HuH-7.5 (cell line): ENCODE measurements around the gene CLPTM1L.
"Not testable (repeated sequence)": the region's sequence is repeated elsewhere in the genome, so short reads cannot be mapped to it uniquely, and the experiment has no call there.

Experiments
- DNase-seq: peaks from one replicate; pipeline ENCODE4 v3.0.0; 2011; ENCODE audit warnings: low spot score

CLPTM1L gene

GRCh38 chr5:1380011-1380817, 35.3 kb upstream of the CLPTM1L start:
- no peak for DNase-seq

- no peak for DNase-seq
Observed at GRCh38 chr5:1378866-1379659, 34.2 kb upstream of the CLPTM1L start.

GRCh38 chr5:1378096-1378495, 33.2 kb upstream of the CLPTM1L start:
- no peak for DNase-seq

DNA sequence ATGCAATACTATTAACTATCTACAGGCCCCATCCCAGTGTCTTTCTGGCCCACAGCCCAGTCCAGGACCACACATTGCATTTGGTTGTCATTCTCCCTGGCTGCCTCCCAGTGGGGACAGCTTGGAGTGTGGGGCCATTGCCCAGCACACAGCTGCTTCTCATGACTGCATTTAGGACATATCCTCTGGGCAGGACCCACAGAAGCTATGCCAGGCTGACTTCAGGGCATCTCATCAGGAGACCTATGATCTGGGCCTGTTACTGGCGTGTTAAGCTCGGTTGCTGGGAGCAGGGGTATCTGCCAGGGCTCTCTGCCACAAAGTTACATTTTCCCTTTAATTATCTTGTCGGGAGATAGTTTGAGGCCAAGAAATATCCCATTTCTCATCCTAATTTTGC, 32.1 kb upstream of the CLPTM1L start:
- no peak for DNase-seq

DNA sequence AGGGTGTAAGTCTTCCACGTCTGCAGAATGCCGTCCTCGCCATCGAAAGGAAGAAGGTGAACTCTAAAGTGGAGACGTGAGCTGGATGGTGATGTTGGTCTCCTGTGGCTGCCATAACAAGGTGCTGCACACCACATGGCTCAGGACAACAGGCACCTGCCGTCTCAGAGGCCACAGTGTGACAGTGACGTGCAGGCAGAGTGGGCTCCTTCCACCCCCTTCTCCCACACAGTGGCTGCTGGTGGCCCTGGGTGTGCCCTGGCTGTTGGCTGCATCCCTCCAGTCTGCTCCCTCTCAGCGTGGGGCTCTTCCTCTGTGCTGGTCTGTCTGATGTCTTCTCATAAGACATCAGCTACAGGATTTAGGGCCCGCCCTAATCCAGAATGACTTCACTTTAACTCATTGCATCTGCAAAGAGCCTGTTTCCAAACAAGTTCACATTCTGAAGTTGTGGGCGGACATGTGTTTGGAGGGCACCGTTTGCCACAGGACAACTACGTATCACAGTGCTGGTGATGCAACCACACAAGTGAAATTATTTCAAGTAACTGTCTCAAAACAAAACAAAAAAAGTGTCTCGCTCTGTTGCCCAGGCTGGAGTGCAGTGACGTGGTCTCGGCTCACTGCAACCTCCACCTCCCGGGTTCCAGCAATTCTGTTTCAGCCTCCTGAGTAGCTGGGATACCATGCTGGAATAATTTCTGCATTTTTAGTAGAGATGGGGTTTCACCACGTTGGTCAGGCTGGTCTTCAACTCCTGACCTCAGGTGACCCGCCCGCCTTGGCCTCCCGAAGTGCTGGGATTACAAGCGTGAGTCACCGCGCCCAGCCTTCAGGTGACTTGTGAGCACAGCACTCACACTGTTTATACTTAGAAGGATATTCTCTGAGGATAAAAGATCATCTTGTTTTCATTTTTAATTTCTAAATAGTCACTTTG, 31.2 kb upstream of the CLPTM1L start:
- DNase-seq: no peak

DNA sequence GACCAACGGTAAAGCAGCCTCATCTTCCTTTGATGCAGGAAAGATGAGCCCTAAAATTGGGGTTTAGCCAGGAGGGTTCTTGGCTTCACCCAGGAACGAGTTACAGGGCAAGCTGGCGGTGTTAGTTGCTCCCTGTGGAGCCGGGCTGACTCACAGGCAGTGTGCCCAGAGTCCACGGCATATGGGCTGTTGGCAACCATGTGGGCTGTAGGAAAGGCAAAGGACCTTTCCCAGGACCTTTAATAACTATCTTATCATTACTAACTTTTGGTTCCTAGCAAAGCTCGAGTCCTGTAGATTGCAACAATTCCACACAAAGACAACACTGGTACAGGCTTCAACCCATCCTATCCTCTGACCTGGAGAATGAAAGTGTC, 29.8 kb upstream of the CLPTM1L start:
- no peak for DNase-seq

GRCh38 chr5:1374030-1374678, 29.3 kb upstream of the CLPTM1L start:
- no peak for DNase-seq

DNA sequence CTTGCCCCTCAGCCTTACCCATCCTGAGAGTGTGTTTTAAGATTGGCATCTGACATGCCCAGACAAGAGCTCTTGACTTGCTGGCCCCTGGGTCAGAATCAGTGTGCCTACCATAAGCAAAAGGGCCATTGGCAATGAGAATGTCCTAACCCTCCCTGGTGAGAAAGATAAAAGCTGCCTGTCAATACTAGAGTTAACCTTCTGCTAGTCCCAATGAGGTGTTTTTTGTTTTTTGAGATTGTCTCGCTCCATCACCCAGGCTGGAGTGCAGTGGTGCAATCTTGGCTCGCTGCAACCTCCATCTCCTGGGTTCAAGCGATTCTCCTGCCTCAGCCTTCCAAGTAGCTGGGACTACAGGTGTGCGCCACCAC, 27.1 kb upstream of the CLPTM1L start:
- not testable (repeated sequence) for DNase-seq

- DNase-seq: no peak
Observed at GRCh38 chr5:1371218-1371971, 26.5 kb upstream of the CLPTM1L start.

DNA sequence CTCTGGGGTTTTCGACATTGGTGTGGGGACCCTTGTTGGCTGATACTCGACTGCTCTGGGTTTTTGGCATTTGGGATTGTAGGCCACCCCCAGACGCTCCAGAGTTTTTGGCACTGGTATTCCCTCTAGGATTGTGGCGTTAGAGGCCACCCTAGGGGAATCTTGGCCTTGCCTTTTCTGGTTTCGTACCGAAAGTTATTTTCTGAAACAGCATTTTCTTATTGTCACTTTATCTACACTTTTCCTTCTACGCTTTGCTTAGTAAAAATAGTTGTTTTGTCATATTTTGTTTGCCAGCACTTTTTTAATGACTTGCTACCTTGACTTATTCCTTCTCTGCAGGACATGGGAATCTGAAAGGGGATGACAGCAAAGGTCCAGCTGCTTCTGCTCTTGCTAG, 25.1 kb upstream of the CLPTM1L start:
- no peak for DNase-seq

- DNase-seq: no peak
Observed at GRCh38 chr5:1368756-1369155, 23.9 kb upstream of the CLPTM1L start.

GRCh38 chr5:1368236-1368635, 23.3 kb upstream of the CLPTM1L start:
- DNase-seq: no peak

DNA sequence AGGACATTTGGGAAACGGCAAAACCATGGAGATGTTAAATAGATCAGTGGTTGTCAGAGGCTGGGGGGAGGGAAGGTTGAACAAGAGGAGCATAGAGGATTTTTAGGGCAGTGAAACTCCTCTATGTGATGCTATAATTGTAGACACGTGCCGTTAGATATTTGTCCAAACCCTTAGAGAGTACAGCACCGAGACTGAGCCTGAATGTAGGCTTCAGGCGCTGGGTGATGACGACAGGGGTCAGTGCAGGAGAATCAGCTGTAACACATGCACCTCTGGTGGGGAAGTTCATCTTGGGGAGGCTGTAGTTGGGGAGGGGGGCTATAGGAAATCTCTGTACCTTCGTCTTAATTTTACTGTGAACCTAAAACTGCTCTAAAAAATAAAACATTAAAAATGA, 22.2 kb upstream of the CLPTM1L start:
- DNase-seq: no peak

- DNase-seq: no peak
Observed at GRCh38 chr5:1366514-1366913, 21.6 kb upstream of the CLPTM1L start.

DNA sequence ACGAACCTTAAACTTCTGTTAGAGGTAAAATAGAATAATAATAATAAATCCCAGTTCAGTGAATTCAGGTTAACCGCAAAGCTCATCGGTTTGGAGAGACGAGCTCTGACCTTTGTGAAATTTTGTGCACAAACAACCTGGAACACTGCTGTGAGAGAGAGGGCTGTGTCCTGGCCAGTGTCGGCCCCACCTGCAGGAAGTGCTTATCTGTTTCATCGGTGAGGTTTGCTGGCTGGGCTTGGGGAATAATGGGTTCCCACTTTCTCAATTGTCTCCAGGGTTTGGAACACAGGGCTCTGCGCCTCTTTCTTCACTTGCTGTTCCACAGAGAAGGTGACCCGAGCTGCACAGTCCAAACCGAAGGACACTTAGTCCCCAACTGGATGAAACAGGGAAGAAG, 19.3 kb upstream of the CLPTM1L start:
- DNase-seq: no peak

DNA sequence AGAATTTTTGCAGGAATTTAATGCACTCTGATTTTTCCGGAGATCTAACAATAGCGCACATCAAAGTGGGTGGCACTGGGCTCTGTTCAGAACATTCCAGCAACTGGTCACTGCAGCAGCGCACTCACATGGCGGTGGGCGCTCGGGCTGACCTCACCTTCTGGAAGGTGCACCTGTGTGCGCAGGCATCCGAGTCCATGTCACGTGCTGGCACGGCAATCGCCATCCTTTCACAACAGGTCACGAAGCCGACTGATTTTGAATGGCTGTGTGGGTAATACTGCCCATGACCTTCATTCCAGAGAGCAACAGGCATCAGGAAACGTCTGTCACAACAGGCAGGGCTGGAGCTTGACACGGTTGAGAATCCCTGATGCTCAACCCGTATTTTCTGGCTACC, 18.7 kb upstream of the CLPTM1L start:
- no peak for DNase-seq

DNA sequence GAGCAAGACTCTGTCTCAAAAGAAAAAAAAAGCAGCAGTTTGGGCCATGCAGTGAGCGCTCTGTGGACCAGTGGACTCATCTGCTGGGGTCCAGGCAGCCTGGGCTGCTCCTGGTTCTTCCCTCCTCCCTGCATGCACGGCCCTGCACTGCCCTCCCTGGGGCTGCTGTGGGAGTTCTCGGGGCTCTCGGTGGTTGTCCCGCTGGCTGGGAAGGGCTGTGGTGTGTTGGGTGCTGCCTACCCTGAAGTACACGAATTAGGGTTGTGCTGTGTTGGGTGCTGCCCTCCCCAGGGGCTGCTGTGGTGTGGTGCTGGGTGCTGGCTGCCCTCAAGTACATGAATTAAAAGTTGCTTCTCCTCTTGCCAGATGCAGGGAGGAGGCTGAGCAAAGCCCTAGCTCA, 18.3 kb upstream of the CLPTM1L start:
- no peak for DNase-seq

- DNase-seq: no peak
Observed at GRCh38 chr5:1362242-1363015, 17.5 kb upstream of the CLPTM1L start.

DNA sequence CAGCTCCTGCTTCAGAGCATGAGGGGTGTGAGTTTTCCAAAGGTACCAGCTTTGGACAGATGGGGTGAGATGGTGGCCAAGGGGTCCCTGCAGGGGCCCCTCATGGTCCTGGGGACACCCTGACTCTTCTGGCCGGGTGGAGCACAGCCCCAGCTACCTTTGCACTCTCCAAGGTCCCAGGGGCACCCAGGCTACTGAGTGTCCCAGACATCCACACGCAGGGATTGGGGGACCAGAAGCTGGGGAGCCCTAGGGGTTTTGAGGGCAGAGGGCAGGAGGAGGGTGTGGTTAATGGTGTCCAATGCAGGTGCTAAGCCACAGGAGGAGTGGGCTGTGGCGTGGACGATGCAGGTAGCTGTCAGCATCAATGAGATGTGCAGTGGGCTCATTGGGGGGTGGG, 16.0 kb upstream of the CLPTM1L start:
- no peak for DNase-seq

DNA sequence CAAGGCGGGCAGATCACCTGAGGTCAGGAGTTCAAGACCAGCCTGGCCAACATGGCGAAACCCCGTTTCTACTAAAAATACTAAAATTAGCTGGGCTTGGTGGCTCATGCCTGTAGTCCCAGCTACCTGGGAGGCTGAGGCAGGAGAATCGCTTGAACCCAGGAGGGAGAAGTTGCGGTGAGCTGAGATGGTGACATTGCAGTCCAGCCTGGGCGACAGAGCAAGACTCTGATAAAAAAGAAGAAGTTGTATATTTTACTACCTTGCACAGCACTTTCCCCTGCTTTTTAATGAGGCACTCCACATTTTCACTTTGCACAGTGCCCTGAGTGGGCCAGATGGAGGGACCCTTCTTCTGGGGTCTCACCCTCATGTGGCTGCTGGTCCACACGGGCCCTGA, 15.5 kb upstream of the CLPTM1L start:
- not testable (repeated sequence) for DNase-seq
